GM06990 (cell line): ENCODE measurements around the gene SLC26A3.

Experiments
- DNase-seq: peaks from one replicate; pipeline ENCODE4 v3.0.0-alpha.2; 2011; ENCODE audit not compliant: insufficient read length; ENCODE audit errors: extremely low read depth
- H3K27me3 ChIP-seq: replicated peaks from 2 replicates; pipeline ENCODE4 v1.6.0; 2011; ENCODE audit warnings: low read length; ENCODE audit not compliant: control insufficient read depth, insufficient read depth
- H3K36me3 ChIP-seq: 2 replicates; pipeline ENCODE4 v1.5.1; 2011; ENCODE audit warnings: low read length; ENCODE audit not compliant: control insufficient read depth, insufficient read depth
- H3K4me3 ChIP-seq: replicated peaks from 2 replicates; pipeline ENCODE4 v1.5.1; 2011; ENCODE audit warnings: low read depth, mild to moderate bottlenecking, control low read depth, low read length
- TF ChIP-seq, protein P1 (sequence below): IDR thresholded peaks from 2 replicates; pipeline ENCODE4 v1.5.1; 2011; ENCODE audit warnings: low read length, control low read depth, mild to moderate bottlenecking, inconsistent platforms; ENCODE audit not compliant: insufficient read depth, poor library complexity, severe bottlenecking

The SLC26A3 gene

GRCh38 chr7:107837145-107837512 lies 34.1 kb upstream of the SLC26A3 start:
- no peaks in the 10 kb centered on the region; the same call in 1 of the 2 replicates for H3K27me3 ChIP-seq
- no peak for DNase-seq
- H3K36me3 ChIP-seq: no peaks in the 10 kb centered on the region
- no peak overlapping the region for H3K4me3 ChIP-seq
- TF ChIP-seq, protein P1, sequence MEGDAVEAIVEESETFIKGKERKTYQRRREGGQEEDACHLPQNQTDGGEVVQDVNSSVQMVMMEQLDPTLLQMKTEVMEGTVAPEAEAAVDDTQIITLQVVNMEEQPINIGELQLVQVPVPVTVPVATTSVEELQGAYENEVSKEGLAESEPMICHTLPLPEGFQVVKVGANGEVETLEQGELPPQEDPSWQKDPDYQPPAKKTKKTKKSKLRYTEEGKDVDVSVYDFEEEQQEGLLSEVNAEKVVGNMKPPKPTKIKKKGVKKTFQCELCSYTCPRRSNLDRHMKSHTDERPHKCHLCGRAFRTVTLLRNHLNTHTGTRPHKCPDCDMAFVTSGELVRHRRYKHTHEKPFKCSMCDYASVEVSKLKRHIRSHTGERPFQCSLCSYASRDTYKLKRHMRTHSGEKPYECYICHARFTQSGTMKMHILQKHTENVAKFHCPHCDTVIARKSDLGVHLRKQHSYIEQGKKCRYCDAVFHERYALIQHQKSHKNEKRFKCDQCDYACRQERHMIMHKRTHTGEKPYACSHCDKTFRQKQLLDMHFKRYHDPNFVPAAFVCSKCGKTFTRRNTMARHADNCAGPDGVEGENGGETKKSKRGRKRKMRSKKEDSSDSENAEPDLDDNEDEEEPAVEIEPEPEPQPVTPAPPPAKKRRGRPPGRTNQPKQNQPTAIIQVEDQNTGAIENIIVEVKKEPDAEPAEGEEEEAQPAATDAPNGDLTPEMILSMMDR: no peak

DNA sequence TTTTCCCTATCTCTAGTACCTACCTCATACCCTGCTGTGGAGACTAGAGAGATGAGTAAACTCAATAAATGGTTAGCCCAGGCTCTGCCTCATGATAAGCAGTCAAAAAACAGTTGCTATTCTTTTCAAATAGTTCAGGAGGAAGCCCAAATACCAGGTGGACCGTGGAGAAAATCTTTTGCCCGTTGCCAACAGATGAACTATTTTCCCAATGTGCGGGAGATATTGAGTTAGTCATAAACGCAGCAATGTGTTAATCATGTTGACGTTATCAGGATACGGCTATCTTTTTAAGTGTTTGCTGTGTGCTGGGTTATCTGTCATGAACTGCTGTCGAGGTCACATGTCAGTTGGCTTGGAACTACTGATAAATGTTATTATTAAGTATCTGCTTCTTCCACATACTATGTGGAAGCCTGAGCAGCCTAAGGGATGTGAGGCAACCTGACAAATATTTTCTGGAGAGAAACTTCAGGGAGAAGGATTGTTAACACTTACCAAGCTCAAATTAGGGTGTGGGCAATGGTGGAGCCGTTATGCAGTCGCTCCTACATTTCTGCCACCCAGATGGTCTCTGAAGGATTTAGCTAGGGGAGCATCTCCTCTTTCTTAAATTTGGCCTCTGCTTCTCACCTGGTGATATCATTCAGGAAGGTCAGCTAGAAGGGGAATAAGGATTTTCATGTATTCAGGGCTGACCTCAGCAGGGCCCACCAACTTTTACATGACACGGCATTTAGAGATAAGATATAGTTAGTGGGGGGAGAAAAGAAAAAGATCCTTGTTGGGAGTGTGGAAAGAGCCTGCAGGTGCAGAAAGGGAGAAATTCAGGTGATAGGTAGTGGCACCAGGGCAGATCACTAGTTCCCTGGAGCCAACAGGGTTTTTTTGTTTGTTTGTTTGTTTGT lies 33.5 kb upstream of the SLC26A3 start:
- Histone ChIP-seq H3K4me3 (no peak overlapping the region), H3K36me3 (no peaks in the 10 kb centered on the region), H3K27me3 (no peaks in the 10 kb centered on the region; the same call in 1 of the 2 replicates)
- TF ChIP-seq, protein P1: no peak
- DNase-seq: no peak

- TF ChIP-seq, protein P1: no peak
- DNase-seq: no peak
- Histone ChIP-seq H3K27me3 (no peaks in the 10 kb centered on the region; the same call in 1 of the 2 replicates), H3K36me3 (no peaks in the 10 kb centered on the region), H3K4me3 (no peak overlapping the region)
Observed at GRCh38 chr7:107834401-107834800, 31.4 kb upstream of the SLC26A3 start.

GRCh38 chr7:107833684-107834106 lies 30.7 kb upstream of the SLC26A3 start:
- no peak for DNase-seq
- Histone ChIP-seq H3K27me3 (no peaks in the 10 kb centered on the region; the same call in 1 of the 2 replicates), H3K4me3 (no peak overlapping the region), H3K36me3 (no peaks in the 10 kb centered on the region)
- TF ChIP-seq, protein P1: no peak

DNA sequence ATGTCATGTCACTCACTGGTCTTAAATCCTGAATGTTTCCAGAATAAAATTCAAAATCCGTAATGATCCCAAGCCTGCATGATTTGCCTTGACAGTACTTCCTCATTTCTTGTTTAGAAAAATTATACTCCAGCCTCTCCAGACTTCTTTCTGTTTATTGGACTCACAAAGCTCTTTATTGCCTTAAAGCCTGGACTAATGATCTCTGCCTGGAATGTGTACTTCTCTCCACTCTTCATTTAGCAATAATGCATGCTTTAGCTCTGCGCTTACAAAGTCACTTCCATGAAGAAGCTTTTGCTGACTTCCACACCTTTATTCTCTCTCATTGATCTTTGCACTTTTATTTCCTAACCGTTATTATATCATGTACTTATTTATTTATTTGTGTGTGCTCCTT lies 27.4 kb upstream of the SLC26A3 start:
- no peak for DNase-seq
- TF ChIP-seq, protein P1: no peak
- H3K36me3 ChIP-seq: no peaks in the 10 kb centered on the region
- H3K27me3 ChIP-seq: no peaks in the 10 kb centered on the region; the same call in 1 of the 2 replicates
- H3K4me3 ChIP-seq: no peak overlapping the region
